Measurements from ENCODE around the gene ENTPD2. TPM values are rescaled to one million over a fixed set of nuclear protein-coding genes. Genes with fewer than 3 reads are reported as not detected.

The ENTPD2 gene
- total RNA-seq, 1 donor from 2014 or later = 0.46 TPM

DNA sequence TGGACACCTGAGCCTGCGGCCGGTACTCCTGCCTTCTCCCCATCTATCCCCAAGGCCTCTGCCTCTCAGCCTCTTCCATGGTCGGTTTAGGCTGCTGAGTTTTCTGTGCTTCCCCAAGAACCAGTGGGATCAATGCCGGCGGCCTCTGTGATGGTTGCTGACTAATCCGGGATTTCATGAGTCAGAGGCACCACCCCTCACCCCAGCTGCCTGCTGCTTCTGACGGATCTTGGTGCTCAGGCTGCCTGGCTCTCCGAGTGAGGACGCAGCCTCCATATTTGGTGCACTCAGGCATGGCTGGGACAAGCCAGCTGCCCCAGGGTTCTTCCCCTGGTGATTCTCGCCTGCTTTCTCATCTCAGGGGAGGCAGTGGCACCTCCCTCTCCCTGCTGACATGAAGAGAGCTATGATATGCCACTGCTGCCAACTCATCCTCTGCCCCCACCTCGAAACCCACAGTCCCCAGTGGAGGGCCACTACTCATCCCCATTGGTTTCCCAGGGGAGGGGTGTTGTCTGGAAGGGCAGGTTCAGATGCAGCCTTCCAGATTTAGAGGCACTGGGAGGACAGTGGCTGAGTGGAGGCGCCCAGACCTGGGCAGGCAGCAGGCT lies 29.6 kb upstream of the ENTPD2 start:
- Mint-ChIP-seq H3K27ac (ENCODE audit: unreplicated experiment) (peak overlapping the region; percentile 92), H3K36me3 (ENCODE audit: unreplicated experiment) (peaks cover 5% of the 10 kb centered on the region), H3K4me3 (ENCODE audit: unreplicated experiment) (peak overlapping the region; percentile 35), H3K4me1 (ENCODE audit: unreplicated experiment) (peaks cover 42% of the 10 kb centered on the region), H3K27me3 (ENCODE audit: unreplicated experiment) (no peaks in the 10 kb centered on the region), H3K9me3 (ENCODE audit: unreplicated experiment) (no peaks in the 10 kb centered on the region)
- DNase-seq (ENCODE audit: extremely low spot score, unreplicated experiment) = peak; percentile 92
- TF ChIP-seq, protein P1, sequence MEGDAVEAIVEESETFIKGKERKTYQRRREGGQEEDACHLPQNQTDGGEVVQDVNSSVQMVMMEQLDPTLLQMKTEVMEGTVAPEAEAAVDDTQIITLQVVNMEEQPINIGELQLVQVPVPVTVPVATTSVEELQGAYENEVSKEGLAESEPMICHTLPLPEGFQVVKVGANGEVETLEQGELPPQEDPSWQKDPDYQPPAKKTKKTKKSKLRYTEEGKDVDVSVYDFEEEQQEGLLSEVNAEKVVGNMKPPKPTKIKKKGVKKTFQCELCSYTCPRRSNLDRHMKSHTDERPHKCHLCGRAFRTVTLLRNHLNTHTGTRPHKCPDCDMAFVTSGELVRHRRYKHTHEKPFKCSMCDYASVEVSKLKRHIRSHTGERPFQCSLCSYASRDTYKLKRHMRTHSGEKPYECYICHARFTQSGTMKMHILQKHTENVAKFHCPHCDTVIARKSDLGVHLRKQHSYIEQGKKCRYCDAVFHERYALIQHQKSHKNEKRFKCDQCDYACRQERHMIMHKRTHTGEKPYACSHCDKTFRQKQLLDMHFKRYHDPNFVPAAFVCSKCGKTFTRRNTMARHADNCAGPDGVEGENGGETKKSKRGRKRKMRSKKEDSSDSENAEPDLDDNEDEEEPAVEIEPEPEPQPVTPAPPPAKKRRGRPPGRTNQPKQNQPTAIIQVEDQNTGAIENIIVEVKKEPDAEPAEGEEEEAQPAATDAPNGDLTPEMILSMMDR (IDR thresholded peaks at IDR 0.05) = no peak

DNA sequence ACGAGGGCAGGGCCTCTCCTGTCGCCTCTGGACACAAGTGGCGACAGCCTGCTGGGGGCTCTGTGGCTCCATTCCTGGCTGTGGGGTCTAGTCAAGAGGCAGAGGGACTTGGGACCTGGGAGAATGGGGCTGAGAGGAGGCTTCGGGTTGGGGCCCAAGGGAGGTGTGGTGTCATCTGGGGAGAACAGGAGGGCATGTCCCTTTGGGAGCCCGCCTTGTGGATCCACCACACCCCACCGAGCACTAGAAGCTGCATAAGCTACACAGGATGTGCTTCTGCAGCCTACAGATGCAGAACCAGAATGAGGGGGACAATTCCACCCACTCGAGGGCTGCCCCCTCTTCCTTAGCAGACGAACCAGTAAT lies 29.0 kb upstream of the ENTPD2 start:
- peak overlapping the region; percentile 92 for H3K27ac Mint-ChIP-seq (ENCODE audit: unreplicated experiment)
- H3K4me1 Mint-ChIP-seq (ENCODE audit: unreplicated experiment) = peaks cover 38% of the 10 kb centered on the region
- H3K27me3 Mint-ChIP-seq (ENCODE audit: unreplicated experiment) = no peaks in the 10 kb centered on the region
- H3K36me3 Mint-ChIP-seq (ENCODE audit: unreplicated experiment) = peaks cover 5% of the 10 kb centered on the region
- no peak overlapping the region for H3K4me3 Mint-ChIP-seq (ENCODE audit: unreplicated experiment)
- no peaks in the 10 kb centered on the region for H3K9me3 Mint-ChIP-seq (ENCODE audit: unreplicated experiment)
- no peak for DNase-seq (ENCODE audit: extremely low spot score, unreplicated experiment)
- TF ChIP-seq, protein P1 (IDR thresholded peaks at IDR 0.05) = no peak

DNA sequence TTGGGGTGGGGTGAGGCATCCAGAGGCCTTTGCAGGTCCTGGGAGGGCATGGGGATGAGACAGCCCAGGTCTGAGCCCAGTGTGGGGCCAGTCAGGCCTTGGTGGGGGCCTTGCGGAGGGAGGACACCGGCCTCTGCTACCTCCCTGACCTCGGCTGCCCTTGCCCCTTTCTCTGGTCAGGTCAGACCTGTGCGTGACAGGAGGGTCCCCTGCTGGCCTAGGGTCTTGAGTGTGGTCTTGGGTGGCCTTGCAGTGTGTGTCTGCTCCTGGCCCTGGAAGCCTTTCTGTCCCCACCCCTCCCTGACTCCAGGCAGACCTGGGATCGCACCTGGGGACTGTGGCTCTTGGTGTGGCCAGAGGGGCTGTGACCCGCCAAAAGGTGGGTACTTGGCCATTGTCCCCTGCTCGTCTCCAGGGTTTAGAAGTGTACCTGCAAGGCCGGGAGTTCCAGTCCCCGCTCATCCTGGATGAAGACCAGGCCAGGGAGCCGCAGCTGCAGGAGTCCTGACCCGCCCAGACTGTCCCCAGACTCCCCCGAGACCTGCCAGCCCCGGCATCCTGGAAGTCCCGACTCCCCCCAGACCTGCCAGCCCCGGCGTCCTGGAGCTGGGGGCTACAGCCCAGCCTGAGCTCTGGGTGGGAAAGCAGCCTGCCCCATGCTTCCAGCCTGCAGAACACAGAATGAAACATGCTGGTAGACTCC lies 28.5 kb upstream of the ENTPD2 start:
- DNase-seq (ENCODE audit: extremely low spot score, unreplicated experiment) = no peak
- Mint-ChIP-seq H3K4me1 (ENCODE audit: unreplicated experiment) (peaks cover 33% of the 10 kb centered on the region), H3K27me3 (ENCODE audit: unreplicated experiment) (no peaks in the 10 kb centered on the region), H3K9me3 (ENCODE audit: unreplicated experiment) (no peaks in the 10 kb centered on the region), H3K36me3 (ENCODE audit: unreplicated experiment) (peaks cover 5% of the 10 kb centered on the region), H3K4me3 (ENCODE audit: unreplicated experiment) (no peak overlapping the region), H3K27ac (ENCODE audit: unreplicated experiment) (peak overlapping the region; percentile 92)
- TF ChIP-seq, protein P1 (IDR thresholded peaks at IDR 0.05) = no peak

DNA sequence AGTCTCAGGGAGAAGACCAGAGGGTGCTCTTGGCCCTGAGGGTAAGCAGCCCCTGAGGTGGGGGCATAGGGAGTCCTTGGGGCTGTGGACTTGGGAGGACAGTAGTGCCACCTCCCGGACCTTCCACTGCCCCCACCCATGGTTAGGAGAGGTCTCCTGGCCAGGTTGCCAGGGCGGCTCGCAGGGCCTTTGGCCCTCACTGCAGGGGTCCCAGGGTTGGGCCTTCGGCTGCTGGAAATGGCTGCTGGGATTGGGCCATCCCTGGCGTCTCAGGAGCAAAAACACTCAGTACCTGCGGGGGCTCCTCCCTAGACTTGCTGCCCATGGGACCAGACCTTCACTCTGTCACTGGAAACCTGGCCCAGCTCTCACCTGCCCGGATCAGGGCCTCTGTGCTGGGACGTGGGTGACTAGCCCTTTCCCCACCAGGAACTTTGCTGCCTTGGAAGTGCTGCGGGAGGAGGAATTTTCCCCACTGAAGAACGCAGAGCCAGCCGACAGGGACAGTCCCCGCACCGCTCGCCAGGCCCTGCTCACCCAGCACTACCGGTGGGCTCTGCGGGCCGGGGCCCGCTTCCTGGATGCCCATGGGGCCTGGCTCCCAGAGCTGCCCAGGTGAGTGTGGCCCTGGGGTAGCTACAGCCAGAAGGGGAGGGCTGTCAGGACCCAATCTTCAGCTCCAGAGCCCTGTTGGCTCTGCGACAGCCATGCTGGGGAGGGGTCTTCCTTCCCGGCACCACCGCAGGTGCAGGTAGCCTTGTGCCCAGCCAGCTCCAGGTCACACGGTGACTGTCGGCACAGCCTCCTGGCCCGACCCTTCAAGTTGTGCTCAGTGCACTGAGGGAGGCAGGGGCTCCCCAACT lies 26.6 kb upstream of the ENTPD2 start:
- H3K4me1 Mint-ChIP-seq (ENCODE audit: unreplicated experiment) = peaks cover 29% of the 10 kb centered on the region
- H3K27ac Mint-ChIP-seq (ENCODE audit: unreplicated experiment) = no peak overlapping the region
- H3K9me3 Mint-ChIP-seq (ENCODE audit: unreplicated experiment) = no peaks in the 10 kb centered on the region
- H3K27me3 Mint-ChIP-seq (ENCODE audit: unreplicated experiment) = no peaks in the 10 kb centered on the region
- DNase-seq (ENCODE audit: extremely low spot score, unreplicated experiment) = no peak
- peaks cover 5% of the 10 kb centered on the region for H3K36me3 Mint-ChIP-seq (ENCODE audit: unreplicated experiment)
- H3K4me3 Mint-ChIP-seq (ENCODE audit: unreplicated experiment) = no peak overlapping the region
- TF ChIP-seq, protein P1 (IDR thresholded peaks at IDR 0.05) = no peak

DNA sequence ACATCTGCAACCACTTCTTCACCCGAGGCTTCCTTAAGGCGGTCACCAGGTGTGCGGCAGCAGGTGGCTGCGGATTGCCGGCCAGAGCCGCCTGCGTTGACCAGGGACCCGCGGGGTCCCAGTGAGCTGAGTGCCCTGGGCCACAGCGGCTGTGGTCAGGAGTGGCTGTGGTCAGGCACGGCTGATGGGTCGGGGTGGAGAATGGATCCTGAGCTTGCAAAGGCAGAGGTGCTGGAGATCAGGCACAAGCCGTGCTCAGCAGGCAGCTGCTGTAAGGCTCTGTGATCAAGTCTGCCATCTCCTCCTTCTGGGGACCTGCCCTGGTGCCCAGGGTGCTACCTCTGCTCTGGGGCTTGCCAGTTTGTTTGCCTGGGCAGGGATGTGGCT lies 25.5 kb upstream of the ENTPD2 start:
- H3K4me1 Mint-ChIP-seq (ENCODE audit: unreplicated experiment) = peaks cover 23% of the 10 kb centered on the region
- H3K36me3 Mint-ChIP-seq (ENCODE audit: unreplicated experiment) = peaks cover 5% of the 10 kb centered on the region
- H3K27ac Mint-ChIP-seq (ENCODE audit: unreplicated experiment) = no peak overlapping the region
- no peaks in the 10 kb centered on the region for H3K9me3 Mint-ChIP-seq (ENCODE audit: unreplicated experiment)
- no peak for DNase-seq (ENCODE audit: extremely low spot score, unreplicated experiment)
- no peak overlapping the region for H3K4me3 Mint-ChIP-seq (ENCODE audit: unreplicated experiment)
- H3K27me3 Mint-ChIP-seq (ENCODE audit: unreplicated experiment) = no peaks in the 10 kb centered on the region
- TF ChIP-seq, protein P1 (IDR thresholded peaks at IDR 0.05) = no peak

All from osteocyte (in vitro differentiated cells).